Colonic mucosa (tissue), 4 donors: ENCODE measurements around the gene WDR86. TPM values are rescaled to one million over a fixed set of nuclear protein-coding genes. Genes with fewer than 3 reads are reported as not detected.

Experiments used
- DNase-seq: peaks from one replicate; pipeline ENCODE4 v3.0.0-alpha.2; 2020
- H3K27ac ChIP-seq: fragments of 200-600 bp; one replicate; pipeline ENCODE4 v1.8.0; 2021
- H3K27me3 ChIP-seq: fragments of 200-600 bp; one replicate; pipeline ENCODE4 v1.8.0; 2021
- H3K36me3 ChIP-seq: fragments of 200-600 bp; one replicate; pipeline ENCODE4 v1.8.0; 2021
- H3K4me1 ChIP-seq: fragments of 200-600 bp; one replicate; pipeline ENCODE4 v1.8.0; 2021; ENCODE audit warnings: mild to moderate bottlenecking
- H3K4me3 ChIP-seq: fragments of 200-600 bp; one replicate; pipeline ENCODE4 v1.8.0; 2021
- H3K9ac ChIP-seq, 2 donors: one replicate each; pipeline ENCODE4 v1.7.0; 2013; ENCODE audit warnings: control low read depth in 2 of 2, low read depth in 2 of 2, low read length in 2 of 2
- H3K9me3 ChIP-seq: fragments of 200-600 bp; one replicate; pipeline ENCODE4 v1.8.0; 2021
- intact Hi-C: fragments of 100-400 bp; cut with DNase I; formaldehyde crosslinking; loops from one replicate; pipeline ENCODE4 v1.14.1; 2022
- total RNA-seq, 2 donors: library from RNA; stranded (reverse); fragmentation: NEBNext Ultra II Directional in 1 of 2; extraction: Animal tissue kit (Norgen Biotek cat#: 25700) in 1 of 2; gene quantifications; one replicate each; pipeline ENCODE4 v1.2.1, GENCODE V29; 2021
- TF ChIP-seq, protein P1 (sequence below): fragments of 200-600 bp; IDR thresholded peaks from one replicate; pipeline ENCODE4 v1.8.0; 2022; ENCODE audit warnings: antibody characterized with exemption, mild to moderate bottlenecking
- donor health status: healthy.
- donor health status: DM: no; HTN: no; CAD: no.
- donor health status: DM: no; HTN: no; CAD: no.

WDR86 gene
- total RNA-seq, 2 donors from 2014 or later = 1.2 TPM; not detected in 1

GRCh38 chr7:151379193-151379520 lies 30.7 kb downstream of the WDR86 start:
- H3K27me3 ChIP-seq = peaks cover 19% of the 10 kb centered on the region
- H3K9ac ChIP-seq = no peak overlapping the region
- peaks cover 8% of the 10 kb centered on the region for H3K4me1 ChIP-seq
- intact Hi-C loops = no loop called here
- TF ChIP-seq, protein P1, sequence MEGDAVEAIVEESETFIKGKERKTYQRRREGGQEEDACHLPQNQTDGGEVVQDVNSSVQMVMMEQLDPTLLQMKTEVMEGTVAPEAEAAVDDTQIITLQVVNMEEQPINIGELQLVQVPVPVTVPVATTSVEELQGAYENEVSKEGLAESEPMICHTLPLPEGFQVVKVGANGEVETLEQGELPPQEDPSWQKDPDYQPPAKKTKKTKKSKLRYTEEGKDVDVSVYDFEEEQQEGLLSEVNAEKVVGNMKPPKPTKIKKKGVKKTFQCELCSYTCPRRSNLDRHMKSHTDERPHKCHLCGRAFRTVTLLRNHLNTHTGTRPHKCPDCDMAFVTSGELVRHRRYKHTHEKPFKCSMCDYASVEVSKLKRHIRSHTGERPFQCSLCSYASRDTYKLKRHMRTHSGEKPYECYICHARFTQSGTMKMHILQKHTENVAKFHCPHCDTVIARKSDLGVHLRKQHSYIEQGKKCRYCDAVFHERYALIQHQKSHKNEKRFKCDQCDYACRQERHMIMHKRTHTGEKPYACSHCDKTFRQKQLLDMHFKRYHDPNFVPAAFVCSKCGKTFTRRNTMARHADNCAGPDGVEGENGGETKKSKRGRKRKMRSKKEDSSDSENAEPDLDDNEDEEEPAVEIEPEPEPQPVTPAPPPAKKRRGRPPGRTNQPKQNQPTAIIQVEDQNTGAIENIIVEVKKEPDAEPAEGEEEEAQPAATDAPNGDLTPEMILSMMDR = no peak
- H3K27ac ChIP-seq = no peak overlapping the region
- no peaks in the 10 kb centered on the region for H3K36me3 ChIP-seq
- H3K4me3 ChIP-seq = no peak overlapping the region
- DNase-seq = no peak
- H3K9me3 ChIP-seq = no peaks in the 10 kb centered on the region

- no peaks in the 10 kb centered on the region for H3K36me3 ChIP-seq
- H3K4me1 ChIP-seq = peaks cover 8% of the 10 kb centered on the region
- H3K9ac ChIP-seq = no peak overlapping the region
- TF ChIP-seq, protein P1 = no peak
- intact Hi-C loops = no loop called here
- DNase-seq = no peak
- no peak overlapping the region for H3K4me3 ChIP-seq
- H3K9me3 ChIP-seq = no peaks in the 10 kb centered on the region
- no peak overlapping the region for H3K27ac ChIP-seq
- H3K27me3 ChIP-seq = peaks cover 19% of the 10 kb centered on the region
Observed at GRCh38 chr7:151378496-151379192, 31.2 kb downstream of the WDR86 start.

DNA sequence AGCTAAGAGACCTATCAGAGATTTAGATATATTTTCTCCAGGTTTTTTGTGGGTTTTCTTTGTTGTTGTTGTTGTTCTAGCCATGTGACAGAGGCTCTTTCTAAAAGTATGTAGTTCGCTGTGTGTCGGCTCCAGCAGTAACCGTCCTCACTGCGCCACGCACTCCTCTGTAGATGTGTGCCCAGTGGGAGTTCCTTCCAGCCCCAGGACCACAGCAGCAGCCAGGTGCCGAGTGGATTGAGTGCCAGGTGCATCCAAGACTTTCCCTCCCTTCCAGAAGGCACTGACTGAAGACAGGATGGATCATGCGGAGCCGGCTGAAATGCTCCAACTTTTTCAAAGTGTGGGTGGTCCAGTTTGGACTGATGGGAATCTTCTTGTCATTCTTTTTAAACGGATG lies 31.8 kb downstream of the WDR86 start:
- H3K27ac ChIP-seq = no peak overlapping the region
- H3K9me3 ChIP-seq = no peaks in the 10 kb centered on the region
- no peak for DNase-seq
- TF ChIP-seq, protein P1 = no peak
- peaks cover 19% of the 10 kb centered on the region for H3K27me3 ChIP-seq
- no peak overlapping the region for H3K4me3 ChIP-seq
- peaks cover 8% of the 10 kb centered on the region for H3K4me1 ChIP-seq
- H3K36me3 ChIP-seq = no peaks in the 10 kb centered on the region
- no peak overlapping the region for H3K9ac ChIP-seq
- intact Hi-C loops = no loop called here

- TF ChIP-seq, protein P1 = no peak
- Histone ChIP-seq H3K4me3 (no peak overlapping the region), H3K27ac (no peak overlapping the region), H3K9me3 (no peaks in the 10 kb centered on the region), H3K4me1 (peaks cover 8% of the 10 kb centered on the region), H3K27me3 (peaks cover 17% of the 10 kb centered on the region), H3K36me3 (no peaks in the 10 kb centered on the region), H3K9ac (no peak overlapping the region)
- intact Hi-C loops = no loop called here
- DNase-seq = no peak
Observed at GRCh38 chr7:151377406-151377805, 32.4 kb downstream of the WDR86 start.

DNA sequence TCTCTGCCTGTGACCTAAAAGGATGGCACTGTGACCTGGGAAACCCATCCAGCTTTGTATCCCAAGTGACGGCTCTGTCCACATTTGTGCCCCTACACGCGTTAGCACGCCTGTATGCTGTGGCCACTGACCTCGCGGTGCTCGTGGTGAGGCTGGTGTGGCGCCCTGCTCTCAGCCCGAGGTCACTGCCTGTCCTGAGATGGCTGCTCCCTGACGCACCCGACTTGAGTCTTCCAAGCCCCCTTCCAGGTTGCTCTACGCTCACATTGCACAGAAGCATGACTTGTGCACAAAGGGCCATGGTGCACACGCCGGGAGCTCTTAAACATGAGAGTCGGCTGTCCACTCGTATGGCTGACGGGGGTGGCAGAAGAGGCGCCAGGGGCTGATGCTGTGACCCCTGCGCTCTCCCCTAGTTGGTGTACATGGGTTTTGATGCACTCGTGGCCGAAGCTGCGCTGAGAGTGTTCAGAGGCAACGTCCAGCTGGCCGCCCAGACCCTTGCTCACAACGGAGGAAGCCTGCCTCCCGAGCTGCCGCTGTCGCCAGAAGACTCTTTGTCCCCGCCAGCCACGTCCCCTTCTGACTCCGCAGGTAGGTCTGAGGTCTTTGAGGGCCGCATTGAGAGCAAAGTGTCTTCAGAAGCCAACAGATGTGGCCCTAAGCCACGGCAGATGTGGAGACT lies 33.5 kb downstream of the WDR86 start:
- Histone ChIP-seq H3K4me1 (no peaks in the 10 kb centered on the region), H3K27me3 (peaks cover 7% of the 10 kb centered on the region), H3K27ac (no peak overlapping the region), H3K9me3 (no peaks in the 10 kb centered on the region), H3K9ac (no peak overlapping the region), H3K4me3 (no peak overlapping the region), H3K36me3 (no peaks in the 10 kb centered on the region)
- TF ChIP-seq, protein P1 = no peak
- no peak for DNase-seq
- intact Hi-C loops = no loop called here
